ENCODE data around the gene MYO1E. TPM values are rescaled to one million over a fixed set of nuclear protein-coding genes. Genes with fewer than 3 reads are reported as not detected.

Gene MYO1E
- total RNA-seq, 2 donors from 2014 or later: 47.8 to 65.6 TPM

- no peaks in the 10 kb centered on the region for H3K36me3 ChIP-seq (ENCODE audit: control insufficient read depth, insufficient read depth, low read length)
- 89% methylated on average over 12 to 13 of the region's 13 CpGs for WGBS, 2 experiments (ENCODE audit: insufficient coverage in 1 of 2, insufficient read length in 1 of 2)
- H3K27ac ChIP-seq (ENCODE audit: low read depth, low read length): no peak overlapping the region
- H3K9me3 ChIP-seq (ENCODE audit: control insufficient read depth, low read length): no peaks in the 10 kb centered on the region
- no peaks in the 10 kb centered on the region for H3K27me3 ChIP-seq (ENCODE audit: control insufficient read depth, insufficient read depth, low read length, poor library complexity, severe bottlenecking)
- Mint-ChIP-seq H3K4me3 (no peak overlapping the region), H3K27me3 (ENCODE audit: insufficient read depth) (peaks cover 47% of the 10 kb centered on the region), H3K9me3 (no peaks in the 10 kb centered on the region), H3K4me1 (peaks cover 17% of the 10 kb centered on the region), H3K36me3 (ENCODE audit: low read depth) (no peaks in the 10 kb centered on the region), H3K27ac (no peak overlapping the region)
- TF ChIP-seq CTCF (conservative IDR thresholded peaks at IDR 0.05): no peak
- no peak overlapping the region for H3K9ac ChIP-seq (ENCODE audit: extremely low read depth, low read length, poor library complexity, severe bottlenecking)
- no peak overlapping the region for H3K4me3 ChIP-seq (ENCODE audit: low read length)
- H3K4me1 ChIP-seq (ENCODE audit: control insufficient read depth, insufficient read depth, low read length): no peaks in the 10 kb centered on the region
- DNase-seq: peak; percentile 54
Measured at GRCh38 chr15:59400103-59400813, 27.6 kb upstream of the MYO1E start.

GRCh38 chr15:59399465-59400102 is 26.9 kb upstream of the MYO1E start:
- Mint-ChIP-seq H3K27me3 (ENCODE audit: insufficient read depth) (peaks cover 42% of the 10 kb centered on the region), H3K4me3 (no peak overlapping the region), H3K36me3 (ENCODE audit: low read depth) (no peaks in the 10 kb centered on the region), H3K27ac (no peak overlapping the region), H3K4me1 (peaks cover 17% of the 10 kb centered on the region), H3K9me3 (no peaks in the 10 kb centered on the region)
- Histone ChIP-seq H3K4me3 (ENCODE audit: low read length) (no peak overlapping the region), H3K9ac (ENCODE audit: extremely low read depth, low read length, poor library complexity, severe bottlenecking) (no peak overlapping the region), H3K27ac (ENCODE audit: low read depth, low read length) (no peak overlapping the region), H3K27me3 (ENCODE audit: control insufficient read depth, insufficient read depth, low read length, poor library complexity, severe bottlenecking) (no peaks in the 10 kb centered on the region), H3K4me1 (ENCODE audit: control insufficient read depth, insufficient read depth, low read length) (no peaks in the 10 kb centered on the region), H3K9me3 (ENCODE audit: control insufficient read depth, low read length) (no peaks in the 10 kb centered on the region), H3K36me3 (ENCODE audit: control insufficient read depth, insufficient read depth, low read length) (no peaks in the 10 kb centered on the region)
- DNase-seq: no peak
- TF ChIP-seq CTCF (conservative IDR thresholded peaks at IDR 0.05): no peak
- 90 to 100% methylated on average over 5 to 7 of the region's 7 CpGs for WGBS, 2 experiments (ENCODE audit: insufficient coverage in 1 of 2, insufficient read length in 1 of 2)

GRCh38 chr15:59398220-59398619 is 25.5 kb upstream of the MYO1E start:
- Mint-ChIP-seq H3K4me3 (no peak overlapping the region), H3K27ac (no peak overlapping the region), H3K9me3 (no peaks in the 10 kb centered on the region), H3K4me1 (peaks cover 17% of the 10 kb centered on the region), H3K36me3 (ENCODE audit: low read depth) (no peaks in the 10 kb centered on the region), H3K27me3 (ENCODE audit: insufficient read depth) (peaks cover 28% of the 10 kb centered on the region)
- no peak for TF ChIP-seq CTCF (conservative IDR thresholded peaks at IDR 0.05)
- WGBS, 2 experiments (ENCODE audit: insufficient coverage in 1 of 2, insufficient read length in 1 of 2): 78% methylated on average over 1 of the region's 1 CpG; no CpG with 5 or more reads in 1 of the 2 experiments
- Histone ChIP-seq H3K4me1 (ENCODE audit: control insufficient read depth, insufficient read depth, low read length) (no peaks in the 10 kb centered on the region), H3K4me3 (ENCODE audit: low read length) (no peak overlapping the region), H3K9ac (ENCODE audit: extremely low read depth, low read length, poor library complexity, severe bottlenecking) (no peak overlapping the region), H3K27me3 (ENCODE audit: control insufficient read depth, insufficient read depth, low read length, poor library complexity, severe bottlenecking) (no peaks in the 10 kb centered on the region), H3K27ac (ENCODE audit: low read depth, low read length) (no peak overlapping the region), H3K36me3 (ENCODE audit: control insufficient read depth, insufficient read depth, low read length) (no peaks in the 10 kb centered on the region), H3K9me3 (ENCODE audit: control insufficient read depth, low read length) (no peaks in the 10 kb centered on the region)
- no peak for DNase-seq
